ENCODE data around the gene SULT2B1.

DNA sequence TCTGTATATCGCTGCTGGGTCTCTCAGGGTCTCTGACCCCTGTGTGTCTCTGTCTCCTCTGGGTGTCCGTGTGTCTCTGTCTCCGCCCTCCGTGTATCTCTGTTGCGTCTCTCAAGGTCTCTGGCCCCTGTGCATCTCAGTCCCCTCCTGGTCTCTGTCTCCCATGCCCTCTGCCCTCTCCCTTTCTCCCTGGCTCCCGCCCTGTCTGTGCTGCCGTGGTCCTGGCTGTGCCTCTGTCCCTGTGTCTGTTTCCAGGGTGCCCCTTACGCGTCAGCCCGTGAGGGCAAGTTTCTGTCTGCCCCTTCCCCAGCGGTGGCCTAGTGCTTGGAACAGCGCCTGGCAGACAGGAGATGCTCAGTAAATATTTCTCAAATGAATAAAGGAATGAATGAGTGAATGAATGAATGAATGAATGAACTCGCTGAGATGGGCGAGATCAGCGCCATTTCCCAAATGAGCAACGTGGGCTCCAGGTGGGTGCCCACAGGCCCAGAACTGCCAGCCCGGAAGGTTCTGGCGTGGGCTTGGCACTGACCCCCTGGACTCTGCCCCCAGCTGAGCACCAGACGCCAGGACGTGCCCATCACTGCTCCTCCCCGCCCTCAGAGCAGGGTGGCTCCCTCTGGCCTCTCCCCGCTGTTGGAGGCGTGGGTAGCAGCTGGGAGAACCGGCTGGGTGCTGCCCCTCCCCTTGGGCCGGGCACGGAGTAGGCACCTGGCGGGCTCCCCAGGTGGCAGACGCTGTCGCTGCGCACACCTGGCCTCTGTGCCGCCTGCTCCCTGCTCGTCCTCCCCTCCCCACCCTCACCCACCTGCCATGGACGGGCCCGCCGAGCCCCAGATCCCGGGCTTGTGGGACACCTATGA, at the start of gene SULT2B1:
- TF ChIP-seq EZH2 (IDR thresholded peaks at IDR 0.05; ENCODE audit: low read length, missing control alignments) (no peak), CTCF (conservative IDR thresholded peaks at IDR 0.05 in 1 of 2, IDR thresholded peaks at IDR 0.05 in 1 of 2; ENCODE audit: low read depth in 1 of 2, low read length in 2 of 2) (no peak)

All from fibroblast of lung (primary cell).